ENCODE data around the gene SLC20A1. TPM values are rescaled to one million over a fixed set of nuclear protein-coding genes. Genes with fewer than 3 reads are reported as not detected.
"Not testable (repeated sequence)": the region's sequence is repeated elsewhere in the genome, so short reads cannot be mapped to it uniquely, and the experiment has no call there.

The SLC20A1 gene
- total RNA-seq, 4 donors from 2014 or later: 5.0 to 19.2 (median 12.4) TPM

DNA sequence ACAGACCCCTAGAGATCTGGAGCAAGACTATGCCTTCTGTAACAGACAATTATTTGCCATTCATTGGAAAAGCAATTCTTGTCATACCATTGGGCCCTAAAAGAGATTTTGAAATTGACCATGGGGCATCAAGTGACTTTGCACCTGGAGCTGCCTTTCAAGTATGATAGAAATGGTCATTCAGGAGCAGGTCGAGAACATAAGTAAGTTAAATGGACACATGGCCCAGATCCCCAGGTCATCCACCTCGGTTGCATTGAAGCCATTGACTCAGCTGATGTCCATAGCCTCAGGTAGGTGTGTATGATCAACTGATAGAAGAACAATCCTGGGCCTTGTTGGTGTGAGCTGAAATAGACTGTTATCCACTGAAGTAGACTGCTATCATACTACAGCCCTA is 42.0 kb upstream of the SLC20A1 start:
- intact Hi-C loops (cut with DNase I; ENCODE audit: low total_unique reads): no loop called here
- DNase-seq (ENCODE audit: low spot score in 2 of 2): peak in 1 of 2 donors; percentile 49
- 85 to 87% methylated on average over 2 of the region's 2 CpGs for WGBS, 2 donors
- H3K4me3 ChIP-seq (ENCODE audit: low read depth, poor library complexity, severe bottlenecking): no peak overlapping the region
- TF ChIP-seq, protein P1, sequence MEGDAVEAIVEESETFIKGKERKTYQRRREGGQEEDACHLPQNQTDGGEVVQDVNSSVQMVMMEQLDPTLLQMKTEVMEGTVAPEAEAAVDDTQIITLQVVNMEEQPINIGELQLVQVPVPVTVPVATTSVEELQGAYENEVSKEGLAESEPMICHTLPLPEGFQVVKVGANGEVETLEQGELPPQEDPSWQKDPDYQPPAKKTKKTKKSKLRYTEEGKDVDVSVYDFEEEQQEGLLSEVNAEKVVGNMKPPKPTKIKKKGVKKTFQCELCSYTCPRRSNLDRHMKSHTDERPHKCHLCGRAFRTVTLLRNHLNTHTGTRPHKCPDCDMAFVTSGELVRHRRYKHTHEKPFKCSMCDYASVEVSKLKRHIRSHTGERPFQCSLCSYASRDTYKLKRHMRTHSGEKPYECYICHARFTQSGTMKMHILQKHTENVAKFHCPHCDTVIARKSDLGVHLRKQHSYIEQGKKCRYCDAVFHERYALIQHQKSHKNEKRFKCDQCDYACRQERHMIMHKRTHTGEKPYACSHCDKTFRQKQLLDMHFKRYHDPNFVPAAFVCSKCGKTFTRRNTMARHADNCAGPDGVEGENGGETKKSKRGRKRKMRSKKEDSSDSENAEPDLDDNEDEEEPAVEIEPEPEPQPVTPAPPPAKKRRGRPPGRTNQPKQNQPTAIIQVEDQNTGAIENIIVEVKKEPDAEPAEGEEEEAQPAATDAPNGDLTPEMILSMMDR (IDR thresholded peaks at IDR 0.05): no peak
- TF ChIP-seq POLR2A (IDR thresholded peaks at IDR 0.05): no peak

DNA sequence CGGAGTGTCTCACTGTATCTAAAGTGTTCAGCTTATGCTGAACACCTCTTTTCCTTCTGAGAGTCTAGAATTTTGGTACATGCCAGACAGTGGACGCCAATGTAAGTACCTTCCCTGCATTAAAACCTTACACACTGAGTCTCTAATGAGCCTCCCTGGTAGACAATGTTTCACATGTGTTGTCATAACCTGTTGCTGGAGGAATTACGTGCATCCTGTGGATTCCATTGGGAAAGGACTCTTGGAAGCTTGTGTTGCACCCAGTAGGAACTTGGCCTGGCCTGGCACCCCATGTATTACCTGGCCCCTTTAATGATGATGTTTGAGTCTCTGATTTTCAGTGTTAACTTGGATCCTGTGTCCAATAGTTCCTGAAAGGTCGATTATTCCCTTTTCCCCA is 40.8 kb upstream of the SLC20A1 start:
- intact Hi-C loops (cut with DNase I; ENCODE audit: low total_unique reads): no loop called here
- peak in 1 of 2 donors; percentile 34 for DNase-seq (ENCODE audit: low spot score in 2 of 2)
- TF ChIP-seq, protein P1 (IDR thresholded peaks at IDR 0.05): no peak
- TF ChIP-seq POLR2A (IDR thresholded peaks at IDR 0.05): no peak
- no peak overlapping the region for H3K4me3 ChIP-seq (ENCODE audit: low read depth, poor library complexity, severe bottlenecking)
- 67 to 82% methylated on average over 4 of the region's 4 CpGs for WGBS, 2 donors

DNA sequence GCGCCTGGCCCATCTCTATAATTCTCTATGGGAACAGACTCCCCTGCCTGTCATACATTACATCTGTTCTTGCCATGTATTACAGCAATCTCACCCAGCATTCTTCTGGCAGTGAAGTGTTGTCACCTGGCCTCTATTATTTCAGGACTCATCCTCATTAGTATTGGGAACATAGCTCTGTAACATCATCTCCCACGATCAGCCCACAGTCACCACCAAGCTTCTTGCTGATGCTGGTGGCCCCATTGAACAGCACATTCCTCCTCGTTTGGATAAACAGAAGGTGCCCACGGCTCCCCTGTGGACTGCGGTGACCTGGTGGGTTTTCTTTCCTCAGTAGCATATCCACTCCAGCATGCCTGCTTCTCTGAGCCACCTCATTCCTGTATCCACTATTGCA is 39.8 kb upstream of the SLC20A1 start:
- DNase-seq (ENCODE audit: low spot score in 2 of 2): peak in 1 of 2 donors; percentile 59
- TF ChIP-seq POLR2A (IDR thresholded peaks at IDR 0.05): no peak
- TF ChIP-seq, protein P1 (IDR thresholded peaks at IDR 0.05): no peak
- no peak overlapping the region for H3K4me3 ChIP-seq (ENCODE audit: low read depth, poor library complexity, severe bottlenecking)
- intact Hi-C loops (cut with DNase I; ENCODE audit: low total_unique reads): no loop called here
- WGBS, 2 donors: 88 to 90% methylated on average over 5 of the region's 5 CpGs

DNA sequence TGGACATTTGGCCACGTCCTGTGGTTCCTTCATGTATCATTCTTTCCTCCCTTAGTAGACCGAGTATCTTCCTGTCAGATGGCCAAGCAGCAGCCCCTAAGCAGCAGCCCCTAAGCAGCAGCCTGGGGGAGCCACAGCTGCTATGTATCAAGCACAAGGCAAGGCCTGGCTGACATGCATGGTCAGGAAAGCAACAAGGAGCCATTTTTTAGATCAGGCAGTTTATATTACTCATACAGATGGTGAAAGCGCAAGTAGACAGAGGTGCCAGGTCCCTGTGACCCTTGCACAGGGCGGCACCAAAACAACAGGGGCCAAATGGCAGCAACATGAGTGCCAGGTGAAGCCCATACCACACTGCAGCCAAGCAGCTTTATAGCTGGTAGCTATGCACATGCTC is 39.2 kb upstream of the SLC20A1 start:
- no peak overlapping the region for H3K4me3 ChIP-seq (ENCODE audit: low read depth, poor library complexity, severe bottlenecking)
- intact Hi-C loops (cut with DNase I; ENCODE audit: low total_unique reads): no loop called here
- WGBS, 2 donors: 81 to 89% methylated on average over 4 of the region's 4 CpGs
- peak in 1 of 2 donors; percentile 36 for DNase-seq (ENCODE audit: low spot score in 2 of 2)
- TF ChIP-seq POLR2A (IDR thresholded peaks at IDR 0.05): no peak
- TF ChIP-seq, protein P1 (IDR thresholded peaks at IDR 0.05): no peak

DNA sequence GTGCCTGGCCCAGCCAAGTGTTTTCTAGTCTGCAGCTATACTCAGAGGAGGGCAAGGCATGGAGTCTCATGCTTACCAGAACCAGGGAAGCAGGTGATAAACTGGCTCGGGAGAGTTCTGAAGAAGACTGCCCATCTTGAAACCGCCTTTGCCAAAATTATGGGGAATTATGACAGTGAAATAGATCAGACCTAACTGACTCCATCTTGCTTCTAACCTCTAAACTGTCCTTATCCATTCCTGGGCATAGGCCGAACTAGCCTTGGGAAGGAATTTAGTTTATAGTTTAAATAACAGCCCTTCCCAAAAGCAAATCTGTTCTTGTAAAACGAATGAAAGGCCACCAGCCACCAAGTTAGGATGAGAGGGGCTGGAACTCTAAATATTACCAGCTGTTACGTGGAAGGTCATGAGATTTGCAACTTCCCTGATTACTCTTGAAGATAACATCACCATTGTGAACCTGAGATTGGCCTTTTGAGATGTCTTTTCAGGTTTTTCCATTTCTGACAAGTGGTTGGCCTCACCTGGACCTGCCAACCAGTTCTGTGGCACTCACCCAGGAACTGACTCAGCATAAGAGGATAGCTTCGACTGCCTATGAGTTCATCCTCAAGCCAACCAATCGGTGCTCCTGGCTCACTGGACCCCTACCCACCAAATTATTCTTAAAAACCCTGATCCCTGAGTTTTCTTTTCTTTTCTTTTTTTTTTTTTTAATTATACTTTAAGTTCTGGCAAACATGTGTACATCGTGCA is 37.9 kb upstream of the SLC20A1 start:
- no peak for TF ChIP-seq POLR2A (IDR thresholded peaks at IDR 0.05)
- TF ChIP-seq, protein P1 (IDR thresholded peaks at IDR 0.05): no peak
- intact Hi-C loops (cut with DNase I; ENCODE audit: low total_unique reads): no loop called here
- DNase-seq (ENCODE audit: low spot score in 2 of 2): peak in 1 of 2 donors; percentile 32
- 71 to 74% methylated on average over 8 of the region's 8 CpGs for WGBS, 2 donors
- H3K4me3 ChIP-seq (ENCODE audit: low read depth, poor library complexity, severe bottlenecking): no peak overlapping the region

DNA sequence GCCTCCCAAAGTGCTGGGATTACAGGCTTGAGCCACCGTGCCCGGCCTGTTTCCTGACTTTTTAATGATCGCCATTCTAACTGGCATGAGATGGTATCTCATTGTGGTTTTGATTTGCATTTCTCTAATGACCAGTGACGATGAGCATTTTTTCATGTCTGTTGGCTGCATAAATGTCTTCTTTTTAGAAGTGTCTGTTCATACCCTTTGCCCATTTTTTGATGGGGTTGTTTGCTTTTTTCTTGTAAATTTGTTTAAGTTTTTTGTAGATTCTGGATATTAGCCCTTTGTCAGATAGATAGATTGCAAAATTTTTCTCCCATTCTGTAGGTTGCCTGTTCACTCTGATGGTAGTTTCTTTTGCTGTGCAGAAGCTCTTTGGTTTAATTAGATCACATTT is 36.4 kb upstream of the SLC20A1 start:
- WGBS, 2 donors: 89 to 95% methylated on average over 4 of the region's 4 CpGs
- H3K4me3 ChIP-seq (ENCODE audit: low read depth, poor library complexity, severe bottlenecking); DNase-seq (ENCODE audit: low spot score in 2 of 2); intact Hi-C loops (cut with DNase I; ENCODE audit: low total_unique reads): not testable (repeated sequence)

DNA sequence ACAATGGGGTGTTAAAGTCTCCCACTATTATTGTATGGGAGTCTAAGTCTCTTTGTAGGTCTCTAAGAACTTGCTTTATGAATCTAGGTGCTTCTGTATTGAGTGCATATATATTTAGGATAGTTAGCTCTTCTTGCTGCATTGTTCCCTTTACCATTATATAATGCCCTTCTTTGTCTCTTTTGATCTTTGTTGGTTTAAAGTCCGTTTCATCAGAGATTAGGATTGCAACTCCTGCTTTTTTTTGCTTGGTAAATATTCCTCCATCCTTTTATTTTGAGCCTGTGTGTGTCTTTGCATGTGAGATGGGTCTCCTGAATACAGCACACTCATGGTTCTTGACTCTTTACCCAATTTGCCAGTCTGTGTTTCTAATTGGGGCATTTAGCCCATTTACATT is 33.5 kb upstream of the SLC20A1 start:
- intact Hi-C loops (cut with DNase I; ENCODE audit: low total_unique reads); H3K4me3 ChIP-seq (ENCODE audit: low read depth, poor library complexity, severe bottlenecking); DNase-seq (ENCODE audit: low spot score in 2 of 2): not testable (repeated sequence)
- WGBS, 2 donors: 89 to 96% methylated on average over 1 of the region's 1 CpG

Measured in lower leg skin (tissue), 4 donors.